Liver (tissue), 9 donors: ENCODE measurements around the gene YTHDF1. TPM values are rescaled to one million over a fixed set of nuclear protein-coding genes. Genes with fewer than 3 reads are reported as not detected.

Experiments used
- DNase-seq: peaks from one replicate; pipeline ENCODE4 v3.0.0-alpha.2; 2017; ENCODE audit warnings: low spot score
- H3K27ac ChIP-seq, 2 donors: one replicate each; pipeline ENCODE4 v1.7.0; 2013; ENCODE audit warnings: inconsistent platforms in 2 of 2, low read length in 2 of 2, control low read depth in 1 of 2, low read depth in 1 of 2, mild to moderate bottlenecking in 1 of 2
- H3K27me3 ChIP-seq, 4 donors: one replicate each; pipeline versions ENCODE4 v1.6.1 to v1.7.0; 2013; ENCODE audit warnings: low read length in 3 of 4, inconsistent platforms in 1 of 4, mild to moderate bottlenecking in 1 of 4, moderate library complexity in 1 of 4; ENCODE audit not compliant: control insufficient read depth in 4 of 4, insufficient read depth in 4 of 4
- H3K36me3 ChIP-seq, 4 donors: one replicate each; pipeline versions ENCODE4 v1.6.1 to v1.7.0; 2013; ENCODE audit warnings: low read length in 3 of 4, mild to moderate bottlenecking in 3 of 4, low read depth in 1 of 4, moderate library complexity in 1 of 4; ENCODE audit not compliant: control insufficient read depth in 4 of 4, insufficient read depth in 3 of 4
- H3K4me1 ChIP-seq, 4 donors: one replicate each; pipeline versions ENCODE4 v1.6.1 to v1.7.0; 2013; ENCODE audit warnings: low read length in 3 of 4, mild to moderate bottlenecking in 3 of 4, moderate library complexity in 1 of 4; ENCODE audit not compliant: control insufficient read depth in 4 of 4, insufficient read depth in 4 of 4
- H3K4me3 ChIP-seq, 3 donors: one replicate each; pipeline versions ENCODE4 v1.6.1 to v1.7.0; 2013; ENCODE audit warnings: low read length in 3 of 3, control low read depth in 1 of 3, low read depth in 1 of 3, mild to moderate bottlenecking in 1 of 3
- H3K9ac ChIP-seq, 2 donors: one replicate each; pipeline ENCODE4 v1.7.0; 2013; ENCODE audit warnings: low read length in 2 of 2, mild to moderate bottlenecking in 2 of 2, moderate library complexity in 2 of 2, control low read depth in 1 of 2, low read depth in 1 of 2
- H3K9me3 ChIP-seq, 4 donors: one replicate each; pipeline versions ENCODE4 v1.6.1 to v1.7.0; 2013; ENCODE audit warnings: low read length in 3 of 4; ENCODE audit not compliant: control insufficient read depth in 4 of 4
- ATF3 ChIP-seq: IDR thresholded peaks from 2 replicates; pipeline ENCODE4 v1.6.1; 2016; ENCODE audit warnings: antibody characterized with exemption
- EGR1 ChIP-seq, 2 donors: IDR thresholded peaks; 2 replicates each; pipeline ENCODE4 v1.6.1; 2016 to 2018; ENCODE audit warnings: antibody characterized with exemption in 2 of 2, low read depth in 2 of 2
- FOXA2 ChIP-seq: IDR thresholded peaks from 2 replicates; pipeline ENCODE4 v1.6.1; 2016; ENCODE audit warnings: antibody characterized with exemption
- GABPA ChIP-seq, 2 donors: IDR thresholded peaks in 1 of 2; conservative IDR thresholded peaks in 1 of 2; 2 replicates each; pipeline ENCODE4 v1.6.1; 2016; ENCODE audit warnings: antibody characterized with exemption in 2 of 2, mild to moderate bottlenecking in 1 of 2, moderate library complexity in 1 of 2
- HNF4A ChIP-seq, 2 donors: conservative IDR thresholded peaks; 2 replicates each; pipeline ENCODE4 v1.6.1; 2016; ENCODE audit warnings: antibody characterized with exemption in 2 of 2, mild to moderate bottlenecking in 2 of 2
- HNF4G ChIP-seq: IDR thresholded peaks from 2 replicates; pipeline ENCODE4 v1.6.1; 2016; ENCODE audit warnings: antibody characterized with exemption
- MAX ChIP-seq: IDR thresholded peaks from 2 replicates; pipeline ENCODE4 v1.6.1; 2016; ENCODE audit warnings: antibody characterized with exemption
- NR2F2 ChIP-seq: IDR thresholded peaks from 2 replicates; pipeline ENCODE4 v1.6.1; 2016; ENCODE audit warnings: antibody characterized with exemption
- REST ChIP-seq: IDR thresholded peaks from 2 replicates; pipeline ENCODE4 v1.6.1; 2016; ENCODE audit warnings: antibody characterized with exemption, mild to moderate bottlenecking
- RXRA ChIP-seq, 2 donors: IDR thresholded peaks; 2 replicates each; pipeline ENCODE4 v1.6.1; 2017 to 2018; ENCODE audit warnings: antibody characterized with exemption in 2 of 2, mild to moderate bottlenecking in 1 of 2
- SP1 ChIP-seq: IDR thresholded peaks from 2 replicates; pipeline ENCODE4 v1.6.1; 2018; ENCODE audit warnings: antibody characterized with exemption, mild to moderate bottlenecking
- TAF1 ChIP-seq: conservative IDR thresholded peaks from 2 replicates; pipeline ENCODE4 v1.6.1; 2016; ENCODE audit warnings: antibody characterized with exemption, mild to moderate bottlenecking
- WGBS: extraction: QIAGEN DNeasy Blood & Tissue Kit; methylation state at CpG from one replicate; pipeline ENCODE4 v1.1.7; 2013; 5-methylcytosine and 5-hydroxymethylcytosine counted together
- polyA plus RNA-seq, 2 donors: library from polyadenylated mRNA; stranded (reverse) in 1 of 2; unstranded in 1 of 2; fragments of 200-250 nt in 1 of 2; fragments of >200 nt in 1 of 2; fragmentation: Nextera tagmentation in 1 of 2; extraction: Ambion mirVana in 1 of 2; gene quantifications; one replicate each; pipeline versions ENCODE4 v1.2.1 to v1.2.3, GENCODE V29; 2013 to 2015
- total RNA-seq, 2 donors: library from RNA; depleted of rRNA; stranded (reverse); fragments of >200 nt; gene quantifications; one replicate each; pipeline ENCODE4 v1.2.3, GENCODE V29; 2014
- TF ChIP-seq, protein P1 (sequence below): fragments of 150-350 bp; IDR thresholded peaks from 2 replicates; pipeline ENCODE4 v1.5.1; 2017; ENCODE audit warnings: improper control_type of control experiment, low read depth, low read length; ENCODE audit not compliant: missing input control
- TF ChIP-seq, protein P2 (sequence below): IDR thresholded peaks from 2 replicates; pipeline ENCODE4 v1.6.1; 2016; ENCODE audit warnings: antibody characterized with exemption
- donor health status: healthy.
- donor health status: healthy.
- donor health status: healthy.
- donor health status: healthy.
- donor health status: healthy.

The YTHDF1 gene
- total and polyA plus RNA-seq, 4 donors = 6.8 to 19.5 (median 14.9) TPM

GRCh38 chr20:63212393-63212730 is 3.6 kb downstream of the YTHDF1 start:
- TF ChIP-seq HNF4A (conservative IDR thresholded peaks at IDR 0.05) = no peak
- TF ChIP-seq, protein P1, sequence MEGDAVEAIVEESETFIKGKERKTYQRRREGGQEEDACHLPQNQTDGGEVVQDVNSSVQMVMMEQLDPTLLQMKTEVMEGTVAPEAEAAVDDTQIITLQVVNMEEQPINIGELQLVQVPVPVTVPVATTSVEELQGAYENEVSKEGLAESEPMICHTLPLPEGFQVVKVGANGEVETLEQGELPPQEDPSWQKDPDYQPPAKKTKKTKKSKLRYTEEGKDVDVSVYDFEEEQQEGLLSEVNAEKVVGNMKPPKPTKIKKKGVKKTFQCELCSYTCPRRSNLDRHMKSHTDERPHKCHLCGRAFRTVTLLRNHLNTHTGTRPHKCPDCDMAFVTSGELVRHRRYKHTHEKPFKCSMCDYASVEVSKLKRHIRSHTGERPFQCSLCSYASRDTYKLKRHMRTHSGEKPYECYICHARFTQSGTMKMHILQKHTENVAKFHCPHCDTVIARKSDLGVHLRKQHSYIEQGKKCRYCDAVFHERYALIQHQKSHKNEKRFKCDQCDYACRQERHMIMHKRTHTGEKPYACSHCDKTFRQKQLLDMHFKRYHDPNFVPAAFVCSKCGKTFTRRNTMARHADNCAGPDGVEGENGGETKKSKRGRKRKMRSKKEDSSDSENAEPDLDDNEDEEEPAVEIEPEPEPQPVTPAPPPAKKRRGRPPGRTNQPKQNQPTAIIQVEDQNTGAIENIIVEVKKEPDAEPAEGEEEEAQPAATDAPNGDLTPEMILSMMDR = no peak
- no peak for TF ChIP-seq EGR1 (IDR thresholded peaks at IDR 0.05; ENCODE audit: low read depth in 2 of 2)
- TF ChIP-seq RXRA (IDR thresholded peaks at IDR 0.05) = no peak
- no peak for TF ChIP-seq FOXA2
- no peak for TF ChIP-seq MAX
- TF ChIP-seq TAF1 = no peak
- no peak for TF ChIP-seq NR2F2
- no peak for TF ChIP-seq REST
- no peak for TF ChIP-seq SP1
- TF ChIP-seq ATF3 = no peak
- no peak for TF ChIP-seq HNF4G
- no peak for TF ChIP-seq GABPA (IDR thresholded peaks at IDR 0.05 in 1 of 2, conservative IDR thresholded peaks at IDR 0.05 in 1 of 2)
- no peak overlapping the region for H3K4me3 ChIP-seq
- WGBS = 87% methylated on average over 5 of the region's 5 CpGs
- no peaks in the 10 kb centered on the region for H3K27me3 ChIP-seq
- H3K27ac ChIP-seq = no peak overlapping the region
- H3K4me1 ChIP-seq = peaks cover 6 to 32% (median 25%) of the 10 kb centered on the region in 4 donors
- peaks cover 6 to 50% (median 33%) of the 10 kb centered on the region in 4 donors for H3K36me3 ChIP-seq
- H3K9me3 ChIP-seq = no peaks in the 10 kb centered on the region
- H3K9ac ChIP-seq = no peak overlapping the region
- no peak for DNase-seq

GRCh38 chr20:63210011-63210605 is 5.8 kb downstream of the YTHDF1 start:
- H3K36me3 ChIP-seq = peaks cover 12 to 64% (median 35%) of the 10 kb centered on the region in 4 donors
- no peaks in the 10 kb centered on the region for H3K27me3 ChIP-seq
- DNase-seq = no peak
- peaks cover 0 to 20% (median 18%) of the 10 kb centered on the region in 4 donors for H3K4me1 ChIP-seq
- TF ChIP-seq, protein P2, sequence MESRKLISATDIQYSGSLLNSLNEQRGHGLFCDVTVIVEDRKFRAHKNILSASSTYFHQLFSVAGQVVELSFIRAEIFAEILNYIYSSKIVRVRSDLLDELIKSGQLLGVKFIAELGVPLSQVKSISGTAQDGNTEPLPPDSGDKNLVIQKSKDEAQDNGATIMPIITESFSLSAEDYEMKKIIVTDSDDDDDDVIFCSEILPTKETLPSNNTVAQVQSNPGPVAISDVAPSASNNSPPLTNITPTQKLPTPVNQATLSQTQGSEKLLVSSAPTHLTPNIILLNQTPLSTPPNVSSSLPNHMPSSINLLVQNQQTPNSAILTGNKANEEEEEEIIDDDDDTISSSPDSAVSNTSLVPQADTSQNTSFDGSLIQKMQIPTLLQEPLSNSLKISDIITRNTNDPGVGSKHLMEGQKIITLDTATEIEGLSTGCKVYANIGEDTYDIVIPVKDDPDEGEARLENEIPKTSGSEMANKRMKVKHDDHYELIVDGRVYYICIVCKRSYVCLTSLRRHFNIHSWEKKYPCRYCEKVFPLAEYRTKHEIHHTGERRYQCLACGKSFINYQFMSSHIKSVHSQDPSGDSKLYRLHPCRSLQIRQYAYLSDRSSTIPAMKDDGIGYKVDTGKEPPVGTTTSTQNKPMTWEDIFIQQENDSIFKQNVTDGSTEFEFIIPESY = no peak
- TF ChIP-seq GABPA (IDR thresholded peaks at IDR 0.05 in 1 of 2, conservative IDR thresholded peaks at IDR 0.05 in 1 of 2) = no peak
- H3K9ac ChIP-seq = no peak overlapping the region
- H3K27ac ChIP-seq = no peak overlapping the region
- H3K9me3 ChIP-seq = no peaks in the 10 kb centered on the region
- 89% methylated on average over 11 of the region's 11 CpGs for WGBS
- no peak overlapping the region for H3K4me3 ChIP-seq
